DND-41 (cell line): ENCODE results near the gene FBXO11.

Experiments used
- CTCF ChIP-seq: IDR thresholded peaks from 2 replicates; pipeline ENCODE4 v1.5.1; 2012; ENCODE audit warnings: borderline replicate concordance, low read length, moderate library complexity, mild to moderate bottlenecking; ENCODE audit not compliant: poor library complexity, severe bottlenecking; ENCODE audit errors: extremely low read depth
- EZH2 ChIP-seq: IDR thresholded peaks from 3 replicates; pipeline ENCODE4 v1.6.1; 2012; ENCODE audit warnings: borderline replicate concordance, low read depth, mild to moderate bottlenecking, moderate library complexity, low read length, inconsistent platforms; ENCODE audit not compliant: severe bottlenecking

GRCh38 chr2:47798631-47799030 is 107.7 kb downstream of the FBXO11 start:
- TF ChIP-seq CTCF (no peak), EZH2 (no peak)
